OCI-LY1 (cell line): ENCODE data around the gene CPSF4.

Source experiments
- H2AFZ ChIP-seq: fragments of 200-600 bp; sonication (generic), shearing (Covaris generic); 2 replicates; pipeline ENCODE4 v1.6.0; 2014; ENCODE audit warnings: antibody characterized with exemption, mild to moderate bottlenecking, low read length
- H3F3A ChIP-seq: fragments of 200-600 bp; sonication (generic), shearing (Covaris generic); 2 replicates; pipeline ENCODE4 v1.6.0; 2014; ENCODE audit warnings: mild to moderate bottlenecking, antibody characterized with exemption, low read length, moderate library complexity; ENCODE audit not compliant: insufficient read depth
- H3K27ac ChIP-seq: fragments of 200-600 bp; sonication (generic); 2 replicates; pipeline ENCODE4 v1.5.1; 2014; ENCODE audit warnings: low read length, mixed run types, mild to moderate bottlenecking, low read depth; ENCODE audit not compliant: poor library complexity, severe bottlenecking
- H3K27me3 ChIP-seq: fragments of 200-600 bp; sonication (generic); 2 replicates; pipeline ENCODE4 v1.6.0; 2014; ENCODE audit warnings: antibody characterized with exemption, mild to moderate bottlenecking, low read length, moderate library complexity; ENCODE audit not compliant: insufficient read depth
- H3K36me3 ChIP-seq: fragments of 200-600 bp; sonication (generic); 2 replicates; pipeline ENCODE4 v1.6.1; 2014; ENCODE audit warnings: mild to moderate bottlenecking, antibody characterized with exemption, low read length, moderate library complexity, mixed read lengths; ENCODE audit not compliant: insufficient read depth
- H3K4me1 ChIP-seq: fragments of 200-600 bp; sonication (generic); 2 replicates; pipeline ENCODE4 v1.5.1; 2014; ENCODE audit warnings: mild to moderate bottlenecking, low read length, moderate library complexity; ENCODE audit not compliant: insufficient read depth, severe bottlenecking
- H3K4me2 ChIP-seq: fragments of 200-600 bp; sonication (generic), shearing (Covaris generic); 2 replicates; pipeline ENCODE4 v1.6.1; 2014; ENCODE audit warnings: low read length
- H3K4me3 ChIP-seq: fragments of 200-600 bp; sonication (generic); 2 replicates; pipeline ENCODE4 v1.5.1; 2014; ENCODE audit warnings: low read length, low read depth, mild to moderate bottlenecking, mixed read lengths; ENCODE audit not compliant: poor library complexity, severe bottlenecking
- H3K79me2 ChIP-seq: fragments of 200-600 bp; shearing (Covaris generic); 2 replicates; pipeline ENCODE4 v1.6.1; 2016; ENCODE audit warnings: mixed run types, low read length, mixed read lengths; ENCODE audit not compliant: insufficient read depth
- H3K9ac ChIP-seq: fragments of 200-600 bp; sonication (generic), shearing (Covaris generic); 2 replicates; pipeline ENCODE4 v1.6.1; 2014; ENCODE audit warnings: mild to moderate bottlenecking, low read length, mixed read lengths
- H3K9me2 ChIP-seq: fragments of 200-600 bp; sonication (generic), shearing (Covaris generic); 2 replicates; pipeline ENCODE4 v1.6.1; 2014; ENCODE audit warnings: low read depth, mild to moderate bottlenecking, low read length, mixed read lengths
- H3K9me3 ChIP-seq: fragments of 200-600 bp; shearing (Covaris generic); 2 replicates; pipeline ENCODE4 v1.6.1; 2014; ENCODE audit warnings: low read length, mixed read lengths
- H4K20me1 ChIP-seq: fragments of 200-600 bp; sonication (generic), shearing (Covaris generic); 2 replicates; pipeline ENCODE4 v1.6.0; 2016; ENCODE audit warnings: mild to moderate bottlenecking, low read length; ENCODE audit not compliant: insufficient read depth
- CTCF ChIP-seq: fragments of 200-600 bp; sonication (generic), shearing (Covaris generic); IDR thresholded peaks from 2 replicates; pipeline ENCODE4 v1.5.1; 2017; ENCODE audit warnings: mild to moderate bottlenecking, antibody characterized with exemption, low read length, moderate library complexity, mixed read lengths
- EZH2 ChIP-seq: fragments of 200-600 bp; sonication (generic), shearing (Covaris generic); IDR thresholded peaks from 2 replicates; pipeline ENCODE4 v1.8.0; 2017; ENCODE audit warnings: borderline replicate concordance, mixed run types, mild to moderate bottlenecking, antibody characterized with exemption, low read length, moderate library complexity, mixed read lengths

CPSF4 gene

GRCh38 chr7:99504281-99504602 is 65.5 kb downstream of the CPSF4 start:
- peak overlapping the region; percentile 63 for H3K27ac ChIP-seq
- H3K4me2 ChIP-seq = peak overlapping the region; percentile 86
- H3K9ac ChIP-seq = peak overlapping the region; percentile 85
- H3K79me2 ChIP-seq = peaks cover 22% of the 10 kb centered on the region
- H3K4me1 ChIP-seq = peaks cover 31% of the 10 kb centered on the region
- H3F3A ChIP-seq = no peaks in the 10 kb centered on the region
- H2AFZ ChIP-seq = peak overlapping the region; percentile 1; the same call in 1 of the 2 replicates
- H3K4me3 ChIP-seq = peak overlapping the region; percentile 78
- H4K20me1 ChIP-seq = no peaks in the 10 kb centered on the region
- H3K9me2 ChIP-seq = no peaks in the 10 kb centered on the region
- H3K9me3 ChIP-seq = no peaks in the 10 kb centered on the region
- TF ChIP-seq CTCF (no peak), EZH2 (no peak)
- peaks cover 7% of the 10 kb centered on the region; the same call in 1 of the 2 replicates for H3K36me3 ChIP-seq
- no peaks in the 10 kb centered on the region for H3K27me3 ChIP-seq

DNA sequence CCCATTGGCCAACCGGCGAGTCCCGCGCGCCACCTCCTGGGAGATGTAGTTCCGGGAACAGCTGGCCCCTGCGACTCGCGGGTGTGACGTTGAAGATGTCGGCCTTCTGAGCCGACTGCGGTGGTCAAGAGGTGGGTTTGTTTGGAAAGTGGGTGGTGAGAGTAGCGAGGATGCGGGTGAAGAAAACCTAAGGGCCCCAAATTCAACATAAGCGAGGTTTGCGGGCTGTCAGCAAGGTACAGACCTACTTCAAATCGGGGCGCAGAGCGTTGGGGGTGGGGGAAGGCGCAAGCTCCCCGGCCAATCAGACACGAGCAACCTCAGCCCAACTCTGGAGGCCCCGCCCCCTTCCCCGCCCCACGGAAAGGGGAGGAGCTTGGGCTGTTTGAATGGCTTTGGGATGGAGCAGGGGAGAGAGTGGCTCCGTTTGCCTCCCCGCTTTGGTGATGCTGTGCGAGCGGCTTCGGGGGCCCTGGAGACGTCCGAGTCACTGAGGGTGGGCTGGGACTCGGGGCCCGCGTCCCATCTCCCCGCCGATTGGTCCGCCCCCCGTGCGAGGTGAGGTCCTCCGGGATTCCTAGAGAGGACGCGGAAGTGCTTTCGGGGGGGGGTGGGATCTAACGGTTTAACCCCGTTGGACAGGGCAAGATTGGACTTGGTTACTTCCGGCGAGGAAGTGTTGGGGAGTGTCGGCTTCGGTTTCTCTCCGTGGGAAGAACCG is 66.0 kb downstream of the CPSF4 start, which contains the start of gene ZKSCAN5:
TSS of gene ZKSCAN5 (plus strand) at position 60 of the 721 bp plus-strand sequence. CDS start 1,383 bp downstream, outside the sequence.
- no peaks in the 10 kb centered on the region for H3F3A ChIP-seq
- peaks cover 31% of the 10 kb centered on the region for H3K4me1 ChIP-seq
- peak within 1 kb of the TSS; percentile 86 for H3K4me2 ChIP-seq
- no peaks in the 10 kb centered on the region for H4K20me1 ChIP-seq
- no peaks in the 10 kb centered on the region for H3K27me3 ChIP-seq
- H3K9me2 ChIP-seq = no peaks in the 10 kb centered on the region
- peak within 1 kb of the TSS; percentile 63 for H3K27ac ChIP-seq
- peak within 1 kb of the TSS; percentile 1; the same call in 1 of the 2 replicates for H2AFZ ChIP-seq
- peak within 1 kb of the TSS; percentile 85 for H3K9ac ChIP-seq
- peak within 1 kb of the TSS; percentile 78 for H3K4me3 ChIP-seq
- peaks cover 17% of the 10 kb centered on the region for H3K79me2 ChIP-seq
- H3K36me3 ChIP-seq = peaks cover 9% of the 10 kb centered on the region; the same call in 1 of the 2 replicates
- H3K9me3 ChIP-seq = no peaks in the 10 kb centered on the region
- TF ChIP-seq EZH2 (no peak), CTCF (no peak)

DNA sequence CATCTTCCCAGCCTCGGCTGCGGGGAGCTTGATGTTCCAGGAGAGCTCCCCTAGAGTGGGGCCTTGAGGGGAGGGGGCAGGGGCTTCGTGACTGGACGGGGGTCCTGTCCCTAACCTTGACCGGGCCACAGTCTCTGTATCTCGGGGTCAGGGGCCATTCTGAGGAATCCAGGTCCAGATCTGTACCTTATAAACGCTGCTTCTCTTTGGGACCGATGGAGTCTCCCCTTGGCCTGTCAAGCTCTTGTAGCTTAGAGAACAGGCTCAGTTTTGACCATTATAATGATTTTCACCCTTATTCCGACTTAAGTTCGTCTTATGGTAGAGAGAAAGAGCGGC is 66.5 kb downstream of the CPSF4 start:
- peak overlapping the region; percentile 78 for H3K4me3 ChIP-seq
- no peaks in the 10 kb centered on the region for H4K20me1 ChIP-seq
- peaks cover 13% of the 10 kb centered on the region; the same call in 1 of the 2 replicates for H3K36me3 ChIP-seq
- H3K9me3 ChIP-seq = no peaks in the 10 kb centered on the region
- H3K27me3 ChIP-seq = no peaks in the 10 kb centered on the region
- H3K79me2 ChIP-seq = peaks cover 15% of the 10 kb centered on the region
- H3K9ac ChIP-seq = peak overlapping the region; percentile 85
- no peaks in the 10 kb centered on the region for H3K9me2 ChIP-seq
- peaks cover 31% of the 10 kb centered on the region for H3K4me1 ChIP-seq
- TF ChIP-seq CTCF (no peak), EZH2 (no peak)
- H3K4me2 ChIP-seq = peak overlapping the region; percentile 86
- H3F3A ChIP-seq = no peaks in the 10 kb centered on the region
- H2AFZ ChIP-seq = no peak overlapping the region
- peak overlapping the region; percentile 63 for H3K27ac ChIP-seq
